ENCODE results near the gene BIN1.

The BIN1 gene

DNA sequence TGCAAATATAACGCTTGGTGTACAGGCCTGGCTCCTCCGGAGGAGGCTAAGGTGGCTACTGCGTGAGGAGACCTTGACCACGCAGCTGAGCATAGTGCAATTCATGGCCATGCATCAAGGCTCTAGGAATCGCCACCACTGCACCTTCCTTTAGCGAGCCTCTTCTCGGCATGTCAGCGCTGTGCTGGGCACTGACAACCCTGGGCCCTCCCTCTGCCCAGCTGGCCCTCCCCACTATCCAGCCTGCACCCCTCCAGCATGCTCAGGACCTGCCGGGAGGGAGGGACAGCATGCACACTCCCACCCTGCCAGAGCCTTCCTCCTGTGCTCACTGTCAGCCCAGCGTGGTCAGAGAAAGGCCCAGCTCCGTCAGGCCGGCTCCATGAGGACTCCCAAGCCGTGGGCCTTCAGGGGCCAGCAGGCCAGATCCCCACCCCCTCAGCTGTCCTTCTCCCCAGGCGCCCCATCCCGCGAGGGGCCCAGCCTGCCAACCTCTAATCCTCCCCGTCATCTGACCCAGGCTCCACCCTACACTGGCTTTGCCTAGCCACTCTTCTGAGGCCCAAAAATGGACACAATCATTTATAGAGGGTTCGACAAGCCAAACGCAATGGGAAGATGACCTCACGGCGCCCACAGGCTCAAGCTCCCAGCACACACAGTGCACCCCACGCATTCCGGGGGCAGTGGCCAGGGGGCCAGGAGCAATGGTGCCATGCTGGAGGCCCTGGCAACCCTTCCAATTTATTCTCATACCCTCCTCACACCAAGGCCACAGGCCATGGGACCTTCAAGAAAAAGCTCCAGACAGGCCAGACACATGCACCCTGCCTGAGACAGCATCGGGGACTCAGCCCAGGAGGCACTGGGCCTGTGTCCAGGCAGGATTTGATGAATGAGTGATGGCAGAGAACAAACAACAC, 3.5 kb downstream of the BIN1 start:
- no peak for DNase-seq (ENCODE audit: low read depth)
- no peak overlapping the region for H3K4me3 ChIP-seq (ENCODE audit: low read depth, low read length)
- TF ChIP-seq, protein P1, sequence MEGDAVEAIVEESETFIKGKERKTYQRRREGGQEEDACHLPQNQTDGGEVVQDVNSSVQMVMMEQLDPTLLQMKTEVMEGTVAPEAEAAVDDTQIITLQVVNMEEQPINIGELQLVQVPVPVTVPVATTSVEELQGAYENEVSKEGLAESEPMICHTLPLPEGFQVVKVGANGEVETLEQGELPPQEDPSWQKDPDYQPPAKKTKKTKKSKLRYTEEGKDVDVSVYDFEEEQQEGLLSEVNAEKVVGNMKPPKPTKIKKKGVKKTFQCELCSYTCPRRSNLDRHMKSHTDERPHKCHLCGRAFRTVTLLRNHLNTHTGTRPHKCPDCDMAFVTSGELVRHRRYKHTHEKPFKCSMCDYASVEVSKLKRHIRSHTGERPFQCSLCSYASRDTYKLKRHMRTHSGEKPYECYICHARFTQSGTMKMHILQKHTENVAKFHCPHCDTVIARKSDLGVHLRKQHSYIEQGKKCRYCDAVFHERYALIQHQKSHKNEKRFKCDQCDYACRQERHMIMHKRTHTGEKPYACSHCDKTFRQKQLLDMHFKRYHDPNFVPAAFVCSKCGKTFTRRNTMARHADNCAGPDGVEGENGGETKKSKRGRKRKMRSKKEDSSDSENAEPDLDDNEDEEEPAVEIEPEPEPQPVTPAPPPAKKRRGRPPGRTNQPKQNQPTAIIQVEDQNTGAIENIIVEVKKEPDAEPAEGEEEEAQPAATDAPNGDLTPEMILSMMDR (conservative IDR thresholded peaks at IDR 0.05; ENCODE audit: low read depth, low read length): no peak

DNA sequence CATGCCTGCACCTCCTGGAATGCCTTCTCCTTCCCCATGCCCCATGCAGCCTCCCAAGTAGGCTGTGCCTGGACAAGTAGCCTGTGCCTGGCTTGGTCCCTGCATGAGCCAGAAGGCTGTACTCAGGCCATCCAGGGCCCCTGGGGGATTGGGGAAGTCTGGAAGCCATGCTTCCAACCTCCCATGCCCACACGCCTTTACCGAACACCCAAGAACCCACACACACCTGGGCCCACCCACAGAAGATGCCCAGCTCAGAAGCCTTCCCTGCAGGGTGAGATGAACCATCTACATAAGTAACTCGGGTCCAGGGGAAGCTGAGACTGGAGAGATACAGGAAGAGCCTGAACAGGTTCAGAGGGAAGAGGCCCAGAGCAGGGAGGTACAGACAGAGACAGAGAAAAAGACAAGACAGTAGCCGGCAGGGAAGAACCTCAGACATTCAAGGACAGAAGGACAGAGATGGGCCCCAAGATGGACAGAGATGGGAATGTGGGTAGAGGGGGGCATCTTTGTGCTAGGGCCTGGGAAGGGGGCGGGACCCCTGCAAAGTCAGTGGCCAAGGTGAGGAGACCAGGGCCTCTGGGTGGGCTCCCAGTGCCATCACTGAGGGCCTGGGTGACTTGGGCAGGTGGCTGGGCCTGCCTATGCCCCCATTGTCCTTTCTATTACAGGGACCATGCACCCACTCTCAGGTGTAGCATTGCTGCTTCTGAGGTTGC, 4.3 kb downstream of the BIN1 start:
- H3K4me3 ChIP-seq (ENCODE audit: low read depth, low read length): no peak overlapping the region
- no peak for DNase-seq (ENCODE audit: low read depth)
- TF ChIP-seq, protein P1 (conservative IDR thresholded peaks at IDR 0.05; ENCODE audit: low read depth, low read length): no peak

DNA sequence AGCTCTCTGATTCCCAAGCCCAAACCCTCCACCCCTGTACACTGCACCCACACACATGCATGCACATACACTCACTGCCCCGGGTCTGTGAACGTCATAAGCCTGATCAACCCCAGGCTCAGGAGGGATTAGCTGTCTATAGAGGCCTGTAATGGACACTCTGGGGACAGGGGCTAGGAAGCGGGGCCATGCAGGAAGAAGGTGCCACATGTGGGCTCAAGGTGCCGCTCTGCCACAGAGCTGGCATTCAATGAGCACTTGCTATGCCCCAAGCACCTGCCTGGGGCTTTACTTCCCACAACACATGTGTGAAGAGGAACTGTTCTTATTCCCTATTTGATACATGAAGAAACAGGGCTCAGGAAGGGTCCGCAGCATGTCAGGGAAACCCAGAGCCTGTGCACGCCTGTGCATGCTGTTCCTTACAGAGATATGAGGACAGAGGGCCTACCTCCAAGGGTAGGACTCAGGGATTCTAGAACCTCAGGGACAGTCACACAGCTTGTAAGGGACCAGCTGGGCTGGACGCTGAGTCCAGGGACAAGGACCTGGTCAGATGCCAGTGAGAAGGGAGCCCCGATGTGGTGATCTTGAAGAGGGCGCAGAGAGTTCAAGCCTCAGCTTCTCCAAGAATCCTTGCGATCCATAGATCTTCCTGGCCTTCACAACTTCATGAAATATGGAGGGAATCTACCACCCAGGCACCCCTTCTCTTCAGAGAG, 5.0 kb downstream of the BIN1 start:
- H3K4me3 ChIP-seq (ENCODE audit: low read depth, low read length): no peak overlapping the region
- DNase-seq (ENCODE audit: low read depth): no peak
- TF ChIP-seq, protein P1 (conservative IDR thresholded peaks at IDR 0.05; ENCODE audit: low read depth, low read length): no peak

DNA sequence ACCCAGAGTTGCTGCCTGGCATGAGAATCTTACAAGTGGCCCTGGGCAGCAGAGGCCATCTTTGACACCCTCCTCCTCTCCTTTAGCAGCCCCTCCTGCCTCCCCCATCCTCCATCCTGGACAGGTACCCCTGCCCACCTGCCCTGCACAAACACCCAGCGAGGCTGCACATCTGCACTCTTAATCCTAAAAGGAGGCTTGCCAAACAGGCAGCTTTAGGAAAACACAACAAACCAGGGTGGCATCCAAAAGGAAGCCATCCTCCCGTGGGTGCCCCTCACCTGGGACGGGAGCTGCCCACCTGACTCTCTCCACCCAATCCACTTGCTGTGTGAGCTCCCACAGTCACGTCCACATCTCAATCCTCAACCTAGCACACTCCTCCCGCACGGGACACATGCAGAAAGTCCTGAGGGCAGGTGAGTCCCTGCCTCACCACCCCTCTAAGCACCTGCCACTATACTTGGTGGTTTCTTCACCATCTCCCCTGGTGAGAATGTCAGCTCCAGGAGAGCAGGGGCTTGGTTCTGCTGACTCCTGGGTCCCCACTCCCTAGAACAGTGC, 5.8 kb downstream of the BIN1 start:
- DNase-seq (ENCODE audit: low read depth): no peak
- no peak overlapping the region for H3K4me3 ChIP-seq (ENCODE audit: low read depth, low read length)
- TF ChIP-seq, protein P1 (conservative IDR thresholded peaks at IDR 0.05; ENCODE audit: low read depth, low read length): no peak

DNA sequence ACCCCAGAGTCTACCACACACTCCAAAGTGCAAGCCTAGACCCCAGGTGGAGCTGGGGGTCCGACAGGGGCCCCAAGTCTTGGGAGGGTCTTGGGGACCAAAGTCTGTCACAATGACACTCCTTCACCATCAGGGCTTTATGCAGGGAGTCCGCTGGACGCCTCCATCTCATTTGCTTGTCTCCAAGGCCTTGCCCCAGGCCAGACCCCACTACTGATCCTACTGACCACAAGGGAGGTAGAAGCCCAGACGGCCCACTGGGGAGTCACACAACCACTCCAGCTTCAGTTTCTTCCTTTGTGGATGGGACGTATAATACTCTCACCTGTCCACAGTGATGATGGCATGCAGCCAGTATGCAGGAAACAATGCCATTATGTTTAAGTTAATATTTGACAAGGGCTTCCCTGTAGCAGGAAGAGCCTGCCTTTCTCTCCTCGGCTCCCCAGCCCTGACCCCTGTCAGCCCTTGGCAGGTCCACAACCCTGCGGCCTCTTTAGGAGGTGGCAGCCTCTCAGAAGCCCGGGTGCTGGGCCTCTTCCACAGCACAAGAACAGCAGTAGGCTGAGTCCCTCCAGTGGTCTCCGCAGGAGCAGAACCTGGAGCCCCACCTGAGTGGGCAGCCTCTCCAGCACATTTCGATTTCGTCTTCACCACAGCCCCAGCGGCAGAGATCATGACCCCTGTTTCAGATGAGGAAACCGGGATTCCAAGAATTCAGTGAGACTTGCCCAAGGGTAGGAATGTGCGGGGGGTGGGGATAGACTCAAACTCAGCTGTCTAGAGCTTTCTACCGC, 6.5 kb downstream of the BIN1 start:
- no peak for DNase-seq (ENCODE audit: low read depth)
- no peak overlapping the region for H3K4me3 ChIP-seq (ENCODE audit: low read depth, low read length)
- TF ChIP-seq, protein P1 (conservative IDR thresholded peaks at IDR 0.05; ENCODE audit: low read depth, low read length): no peak

DNA sequence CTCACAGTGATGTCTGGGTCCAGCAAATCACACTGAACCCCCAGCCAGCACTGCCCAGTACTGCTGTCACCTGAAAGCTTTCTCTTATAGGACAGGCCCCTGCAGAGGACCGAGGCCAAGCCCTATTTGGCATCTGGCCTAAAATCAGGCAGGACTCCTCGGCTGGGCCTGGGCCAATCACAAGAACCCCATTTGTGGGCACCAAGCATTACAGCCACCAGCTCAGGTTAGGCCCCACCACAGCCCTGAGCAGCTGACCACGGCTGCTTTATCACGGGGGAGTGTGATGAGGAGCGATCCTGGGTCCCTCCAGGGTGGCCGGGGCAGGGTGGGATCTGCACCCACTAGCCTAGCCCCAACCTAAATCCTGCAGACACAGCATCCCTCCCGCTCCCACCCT, 8.2 kb downstream of the BIN1 start:
- TF ChIP-seq, protein P1 (conservative IDR thresholded peaks at IDR 0.05; ENCODE audit: low read depth, low read length): no peak
- DNase-seq (ENCODE audit: low read depth): no peak
- H3K4me3 ChIP-seq (ENCODE audit: low read depth, low read length): no peak overlapping the region
